ENCODE measurements around the gene CFDP1.

The CFDP1 gene

DNA sequence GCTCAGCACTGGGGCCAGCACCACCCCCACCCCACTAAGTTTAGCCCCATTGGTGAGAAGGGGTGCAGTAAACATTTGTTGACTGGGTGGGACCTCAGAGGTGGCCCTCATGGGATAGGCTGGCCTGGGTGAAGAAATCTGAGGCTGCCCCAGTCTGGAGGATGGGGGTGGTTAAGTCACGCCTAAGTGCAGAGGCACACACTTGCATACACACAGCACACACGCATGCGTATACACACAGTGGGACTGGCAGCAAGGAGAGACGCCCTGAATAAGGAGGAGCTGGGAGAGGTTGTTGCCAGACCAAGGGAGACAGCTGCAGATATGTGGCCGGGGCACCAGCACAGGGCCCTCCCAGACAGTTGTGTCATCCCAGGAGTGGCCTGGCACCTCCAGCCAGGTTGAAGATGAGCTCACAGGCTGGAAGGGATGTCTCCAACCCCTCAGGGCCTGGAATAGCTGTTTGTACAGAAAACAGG is 178.9 kb downstream of the CFDP1 start (continued):
- TF ChIP-seq ZEB2 (tag by site-specific recombination; IDR thresholded peaks at IDR 0.05) (no peak), ZNF707 (tag by site-specific recombination; IDR thresholded peaks at IDR 0.05) (no peak), ZNF155 (tag by site-specific recombination; IDR thresholded peaks at IDR 0.05) (no peak), ZNF792 (tag by site-specific recombination; IDR thresholded peaks at IDR 0.05) (no peak), ZNF830 (tag by site-specific recombination; IDR thresholded peaks at IDR 0.05; ENCODE audit: low read depth) (no peak), ZNF596 (tag by site-specific recombination; IDR thresholded peaks at IDR 0.05) (no peak), ZNF843 (tag by site-specific recombination; IDR thresholded peaks at IDR 0.05) (no peak), ZBTB20 (tag by site-specific recombination; IDR thresholded peaks at IDR 0.05) (no peak), ZNF555 (tag by site-specific recombination; conservative IDR thresholded peaks at IDR 0.05) (no peak), ZNF248 (tag by site-specific recombination; IDR thresholded peaks at IDR 0.05) (no peak), TRIM28 (IDR thresholded peaks at IDR 0.05; ENCODE audit: borderline replicate concordance, low read length) (no peak), ZSCAN23 (tag by site-specific recombination; IDR thresholded peaks at IDR 0.05) (no peak), ZNF600 (tag by site-specific recombination; IDR thresholded peaks at IDR 0.05) (peak; percentile 75), ZNF146 (tag by site-specific recombination; IDR thresholded peaks at IDR 0.05) (no peak), REPIN1 (tag by site-specific recombination; IDR thresholded peaks at IDR 0.05; ENCODE audit: low read depth) (no peak), OSR2 (tag by site-specific recombination; IDR thresholded peaks at IDR 0.05) (no peak), EGR2 (tag by site-specific recombination; IDR thresholded peaks at IDR 0.05; ENCODE audit: low read depth) (no peak), ZFP37 (tag by site-specific recombination; IDR thresholded peaks at IDR 0.05) (no peak), ZBTB8A (tag by site-specific recombination; IDR thresholded peaks at IDR 0.05) (peak; percentile 78), WT1 (tag by site-specific recombination; IDR thresholded peaks at IDR 0.05) (no peak), OVOL3 (tag by site-specific recombination; IDR thresholded peaks at IDR 0.05) (no peak), ZNF785 (tag by site-specific recombination; IDR thresholded peaks at IDR 0.05) (no peak), ZNF341 (tag by site-specific recombination; IDR thresholded peaks at IDR 0.05; ENCODE audit: low read depth) (no peak), ZNF175 (tag by site-specific recombination; IDR thresholded peaks at IDR 0.05) (no peak), ZNF132 (tag by site-specific recombination; IDR thresholded peaks at IDR 0.05; ENCODE audit: borderline replicate concordance) (no peak), KLF1 (tag by site-specific recombination; IDR thresholded peaks at IDR 0.05) (peak; percentile 27; the same call in 1 of the 2 replicates), ZFP69B (tag by site-specific recombination; IDR thresholded peaks at IDR 0.05) (no peak)
- TF ChIP-seq, protein P1, sequence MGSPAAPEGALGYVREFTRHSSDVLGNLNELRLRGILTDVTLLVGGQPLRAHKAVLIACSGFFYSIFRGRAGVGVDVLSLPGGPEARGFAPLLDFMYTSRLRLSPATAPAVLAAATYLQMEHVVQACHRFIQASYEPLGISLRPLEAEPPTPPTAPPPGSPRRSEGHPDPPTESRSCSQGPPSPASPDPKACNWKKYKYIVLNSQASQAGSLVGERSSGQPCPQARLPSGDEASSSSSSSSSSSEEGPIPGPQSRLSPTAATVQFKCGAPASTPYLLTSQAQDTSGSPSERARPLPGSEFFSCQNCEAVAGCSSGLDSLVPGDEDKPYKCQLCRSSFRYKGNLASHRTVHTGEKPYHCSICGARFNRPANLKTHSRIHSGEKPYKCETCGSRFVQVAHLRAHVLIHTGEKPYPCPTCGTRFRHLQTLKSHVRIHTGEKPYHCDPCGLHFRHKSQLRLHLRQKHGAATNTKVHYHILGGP (tag by site-specific recombination; IDR thresholded peaks at IDR 0.05) = no peak
- TF ChIP-seq, protein P2, sequence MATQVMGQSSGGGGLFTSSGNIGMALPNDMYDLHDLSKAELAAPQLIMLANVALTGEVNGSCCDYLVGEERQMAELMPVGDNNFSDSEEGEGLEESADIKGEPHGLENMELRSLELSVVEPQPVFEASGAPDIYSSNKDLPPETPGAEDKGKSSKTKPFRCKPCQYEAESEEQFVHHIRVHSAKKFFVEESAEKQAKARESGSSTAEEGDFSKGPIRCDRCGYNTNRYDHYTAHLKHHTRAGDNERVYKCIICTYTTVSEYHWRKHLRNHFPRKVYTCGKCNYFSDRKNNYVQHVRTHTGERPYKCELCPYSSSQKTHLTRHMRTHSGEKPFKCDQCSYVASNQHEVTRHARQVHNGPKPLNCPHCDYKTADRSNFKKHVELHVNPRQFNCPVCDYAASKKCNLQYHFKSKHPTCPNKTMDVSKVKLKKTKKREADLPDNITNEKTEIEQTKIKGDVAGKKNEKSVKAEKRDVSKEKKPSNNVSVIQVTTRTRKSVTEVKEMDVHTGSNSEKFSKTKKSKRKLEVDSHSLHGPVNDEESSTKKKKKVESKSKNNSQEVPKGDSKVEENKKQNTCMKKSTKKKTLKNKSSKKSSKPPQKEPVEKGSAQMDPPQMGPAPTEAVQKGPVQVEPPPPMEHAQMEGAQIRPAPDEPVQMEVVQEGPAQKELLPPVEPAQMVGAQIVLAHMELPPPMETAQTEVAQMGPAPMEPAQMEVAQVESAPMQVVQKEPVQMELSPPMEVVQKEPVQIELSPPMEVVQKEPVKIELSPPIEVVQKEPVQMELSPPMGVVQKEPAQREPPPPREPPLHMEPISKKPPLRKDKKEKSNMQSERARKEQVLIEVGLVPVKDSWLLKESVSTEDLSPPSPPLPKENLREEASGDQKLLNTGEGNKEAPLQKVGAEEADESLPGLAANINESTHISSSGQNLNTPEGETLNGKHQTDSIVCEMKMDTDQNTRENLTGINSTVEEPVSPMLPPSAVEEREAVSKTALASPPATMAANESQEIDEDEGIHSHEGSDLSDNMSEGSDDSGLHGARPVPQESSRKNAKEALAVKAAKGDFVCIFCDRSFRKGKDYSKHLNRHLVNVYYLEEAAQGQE (tag by site-specific recombination; IDR thresholded peaks at IDR 0.05) = no peak
- TF ChIP-seq, protein P3, sequence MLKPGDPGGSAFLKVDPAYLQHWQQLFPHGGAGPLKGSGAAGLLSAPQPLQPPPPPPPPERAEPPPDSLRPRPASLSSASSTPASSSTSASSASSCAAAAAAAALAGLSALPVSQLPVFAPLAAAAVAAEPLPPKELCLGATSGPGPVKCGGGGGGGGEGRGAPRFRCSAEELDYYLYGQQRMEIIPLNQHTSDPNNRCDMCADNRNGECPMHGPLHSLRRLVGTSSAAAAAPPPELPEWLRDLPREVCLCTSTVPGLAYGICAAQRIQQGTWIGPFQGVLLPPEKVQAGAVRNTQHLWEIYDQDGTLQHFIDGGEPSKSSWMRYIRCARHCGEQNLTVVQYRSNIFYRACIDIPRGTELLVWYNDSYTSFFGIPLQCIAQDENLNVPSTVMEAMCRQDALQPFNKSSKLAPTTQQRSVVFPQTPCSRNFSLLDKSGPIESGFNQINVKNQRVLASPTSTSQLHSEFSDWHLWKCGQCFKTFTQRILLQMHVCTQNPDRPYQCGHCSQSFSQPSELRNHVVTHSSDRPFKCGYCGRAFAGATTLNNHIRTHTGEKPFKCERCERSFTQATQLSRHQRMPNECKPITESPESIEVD (tag by site-specific recombination; IDR thresholded peaks at IDR 0.05) = no peak
- TF ChIP-seq, protein P4, sequence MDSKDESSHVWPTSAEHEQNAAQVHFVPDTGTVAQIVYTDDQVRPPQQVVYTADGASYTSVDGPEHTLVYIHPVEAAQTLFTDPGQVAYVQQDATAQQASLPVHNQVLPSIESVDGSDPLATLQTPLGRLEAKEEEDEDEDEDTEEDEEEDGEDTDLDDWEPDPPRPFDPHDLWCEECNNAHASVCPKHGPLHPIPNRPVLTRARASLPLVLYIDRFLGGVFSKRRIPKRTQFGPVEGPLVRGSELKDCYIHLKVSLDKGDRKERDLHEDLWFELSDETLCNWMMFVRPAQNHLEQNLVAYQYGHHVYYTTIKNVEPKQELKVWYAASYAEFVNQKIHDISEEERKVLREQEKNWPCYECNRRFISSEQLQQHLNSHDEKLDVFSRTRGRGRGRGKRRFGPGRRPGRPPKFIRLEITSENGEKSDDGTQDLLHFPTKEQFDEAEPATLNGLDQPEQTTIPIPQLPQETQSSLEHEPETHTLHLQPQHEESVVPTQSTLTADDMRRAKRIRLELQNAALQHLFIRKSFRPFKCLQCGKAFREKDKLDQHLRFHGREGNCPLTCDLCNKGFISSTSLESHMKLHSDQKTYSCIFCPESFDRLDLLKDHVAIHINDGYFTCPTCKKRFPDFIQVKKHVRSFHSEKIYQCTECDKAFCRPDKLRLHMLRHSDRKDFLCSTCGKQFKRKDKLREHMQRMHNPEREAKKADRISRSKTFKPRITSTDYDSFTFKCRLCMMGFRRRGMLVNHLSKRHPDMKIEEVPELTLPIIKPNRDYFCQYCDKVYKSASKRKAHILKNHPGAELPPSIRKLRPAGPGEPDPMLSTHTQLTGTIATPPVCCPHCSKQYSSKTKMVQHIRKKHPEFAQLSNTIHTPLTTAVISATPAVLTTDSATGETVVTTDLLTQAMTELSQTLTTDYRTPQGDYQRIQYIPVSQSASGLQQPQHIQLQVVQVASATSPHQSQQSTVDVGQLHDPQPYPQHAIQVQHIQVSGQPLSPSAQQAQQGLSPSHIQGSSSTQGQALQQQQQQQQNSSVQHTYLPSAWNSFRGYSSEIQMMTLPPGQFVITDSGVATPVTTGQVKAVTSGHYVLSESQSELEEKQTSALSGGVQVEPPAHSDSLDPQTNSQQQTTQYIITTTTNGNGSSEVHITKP (tag by site-specific recombination; IDR thresholded peaks at IDR 0.05) = peak; percentile 78
- TF ChIP-seq, protein P5, sequence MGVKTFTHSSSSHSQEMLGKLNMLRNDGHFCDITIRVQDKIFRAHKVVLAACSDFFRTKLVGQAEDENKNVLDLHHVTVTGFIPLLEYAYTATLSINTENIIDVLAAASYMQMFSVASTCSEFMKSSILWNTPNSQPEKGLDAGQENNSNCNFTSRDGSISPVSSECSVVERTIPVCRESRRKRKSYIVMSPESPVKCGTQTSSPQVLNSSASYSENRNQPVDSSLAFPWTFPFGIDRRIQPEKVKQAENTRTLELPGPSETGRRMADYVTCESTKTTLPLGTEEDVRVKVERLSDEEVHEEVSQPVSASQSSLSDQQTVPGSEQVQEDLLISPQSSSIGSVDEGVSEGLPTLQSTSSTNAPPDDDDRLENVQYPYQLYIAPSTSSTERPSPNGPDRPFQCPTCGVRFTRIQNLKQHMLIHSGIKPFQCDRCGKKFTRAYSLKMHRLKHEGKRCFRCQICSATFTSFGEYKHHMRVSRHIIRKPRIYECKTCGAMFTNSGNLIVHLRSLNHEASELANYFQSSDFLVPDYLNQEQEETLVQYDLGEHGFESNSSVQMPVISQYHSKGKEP (tag by site-specific recombination; IDR thresholded peaks at IDR 0.05) = no peak
